ENCODE results near the gene WRAP53. TPM values are rescaled to one million over a fixed set of nuclear protein-coding genes. Genes with fewer than 3 reads are reported as not detected.

Gene WRAP53
- polyA plus RNA-seq, 3 donors = 6.3 to 9.8 (median 9.1) TPM

DNA sequence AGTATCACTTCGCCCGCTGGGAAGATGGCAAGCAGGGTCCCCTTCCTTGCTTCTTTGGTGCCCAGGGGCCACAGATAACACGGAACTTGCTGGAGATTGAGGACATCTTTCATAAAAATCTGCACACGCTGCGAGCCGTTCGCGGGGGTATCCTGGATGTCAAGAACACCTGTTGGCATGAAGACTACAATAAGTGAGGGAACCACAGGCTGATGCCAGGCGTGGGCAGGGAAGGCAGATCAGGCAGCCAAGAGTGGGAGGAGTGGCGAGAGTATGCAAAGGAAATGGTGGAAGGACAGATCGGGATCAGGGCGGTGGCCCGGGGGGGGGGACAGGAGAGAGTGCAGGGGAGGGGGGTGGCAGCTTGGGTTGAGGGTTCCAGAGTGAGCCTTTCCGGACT, 51.5 kb downstream of the WRAP53 start:
- Histone ChIP-seq H4K20me1 (ENCODE audit: insufficient read depth, low read length) (no peaks in the 10 kb centered on the region), H3K4me3 (replicated peaks in 1 of 3; ENCODE audit: low read depth in 2 of 3, low read length in 3 of 3) (no peak overlapping the region), H3K4me1 (ENCODE audit: control insufficient read depth in 1 of 2, insufficient read depth in 2 of 2, low read length in 2 of 2) (no peaks in the 10 kb centered on the region), H3K79me2 (ENCODE audit: insufficient read depth, low read length) (no peaks in the 10 kb centered on the region), H3K36me3 (replicated peaks in 1 of 2; ENCODE audit: control insufficient read depth in 1 of 2, insufficient read depth in 2 of 2, low read length in 2 of 2) (no peaks in the 10 kb centered on the region), H3K9ac (ENCODE audit: insufficient read depth, low read length, poor library complexity, severe bottlenecking) (no peak overlapping the region), H2AFZ (ENCODE audit: insufficient read depth, low read depth, low read length, poor library complexity, severe bottlenecking) (no peak overlapping the region), H3K9me3 (replicated peaks in 1 of 2; ENCODE audit: control insufficient read depth in 1 of 2, insufficient read depth in 1 of 2, low read length in 2 of 2) (no peaks in the 10 kb centered on the region), H3K4me2 (replicated peaks; ENCODE audit: extremely low read depth, low read length, poor library complexity, severe bottlenecking) (no peak overlapping the region), H3K27me3 (ENCODE audit: control insufficient read depth in 2 of 2, insufficient read depth in 2 of 2, low read length in 2 of 2) (no peaks in the 10 kb centered on the region), H3K27ac (ENCODE audit: low read depth in 1 of 2, low read length in 2 of 2) (no peak overlapping the region)
- DNase-seq = no peak
- Mint-ChIP-seq H3K9me3 (peaks cover 0 to 3% (median 0%) of the 10 kb centered on the region in 7 donors), H3K4me1 (peaks cover 5% of the 10 kb centered on the region), H3K4me3 (no peak overlapping the region), H3K27ac (no peak overlapping the region), H3K27me3 (ENCODE audit: low read depth in 3 of 3) (peaks cover 8 to 10% (median 9%) of the 10 kb centered on the region in 3 donors), H3K36me3 (no peaks in the 10 kb centered on the region)
- no peak for TF ChIP-seq CTCF (IDR thresholded peaks at IDR 0.05)
- intact Hi-C loops (cut with micrococcal nuclease) = loop anchor here (5.0 to 10.0 kb wide), 4 partner anchors 83 to 315 kb away; no protein-coding TSS in a partner anchor
- WGBS (ENCODE audit: insufficient coverage) = 60% methylated on average over 11 of the region's 14 CpGs

- Mint-ChIP-seq H3K36me3 (no peaks in the 10 kb centered on the region), H3K9me3 (peaks cover 0 to 3% (median 0%) of the 10 kb centered on the region in 7 donors), H3K27ac (no peak overlapping the region), H3K27me3 (ENCODE audit: low read depth in 3 of 3) (peaks cover 8 to 10% (median 9%) of the 10 kb centered on the region in 3 donors), H3K4me3 (peak overlapping the region; percentile 37 to 80), H3K4me1 (peaks cover 6% of the 10 kb centered on the region)
- Histone ChIP-seq H3K4me3 (replicated peaks in 1 of 3; ENCODE audit: low read depth in 2 of 3, low read length in 3 of 3) (no peak overlapping the region), H4K20me1 (ENCODE audit: insufficient read depth, low read length) (no peaks in the 10 kb centered on the region), H3K9ac (ENCODE audit: insufficient read depth, low read length, poor library complexity, severe bottlenecking) (no peak overlapping the region), H2AFZ (ENCODE audit: insufficient read depth, low read depth, low read length, poor library complexity, severe bottlenecking) (no peak overlapping the region), H3K4me1 (ENCODE audit: control insufficient read depth in 1 of 2, insufficient read depth in 2 of 2, low read length in 2 of 2) (peaks cover 0 to 2% of the 10 kb centered on the region in 2 donors), H3K4me2 (replicated peaks; ENCODE audit: extremely low read depth, low read length, poor library complexity, severe bottlenecking) (no peak overlapping the region), H3K27ac (ENCODE audit: low read depth in 1 of 2, low read length in 2 of 2) (no peak overlapping the region), H3K36me3 (replicated peaks in 1 of 2; ENCODE audit: control insufficient read depth in 1 of 2, insufficient read depth in 2 of 2, low read length in 2 of 2) (no peaks in the 10 kb centered on the region), H3K79me2 (ENCODE audit: insufficient read depth, low read length) (no peaks in the 10 kb centered on the region), H3K9me3 (replicated peaks in 1 of 2; ENCODE audit: control insufficient read depth in 1 of 2, insufficient read depth in 1 of 2, low read length in 2 of 2) (no peaks in the 10 kb centered on the region), H3K27me3 (ENCODE audit: control insufficient read depth in 2 of 2, insufficient read depth in 2 of 2, low read length in 2 of 2) (no peaks in the 10 kb centered on the region)
- 89% methylated on average over 42 of the region's 42 CpGs for WGBS (ENCODE audit: insufficient coverage)
- intact Hi-C loops (cut with micrococcal nuclease) = loop anchor here (5.0 to 10.0 kb wide), 4 partner anchors 82 to 314 kb away; no protein-coding TSS in a partner anchor
- no peak for DNase-seq
- no peak for TF ChIP-seq CTCF (IDR thresholded peaks at IDR 0.05)
Observed at GRCh38 chr17:7740481-7741001, 52.3 kb downstream of the WRAP53 start.

All from CD14-positive monocyte (primary cell).